Ramos (cell line): ENCODE data around the gene GAB4.

ENCODE experiments used
- in situ Hi-C: fragments of 300-500 bp; cut with MboI; formaldehyde crosslinking; loops from one replicate; pipeline ENCODE4 v1.14.3; 2022; ENCODE audit warnings: low sequenced_read_pairs; ENCODE audit not compliant: unreplicated experiment

The GAB4 gene

DNA sequence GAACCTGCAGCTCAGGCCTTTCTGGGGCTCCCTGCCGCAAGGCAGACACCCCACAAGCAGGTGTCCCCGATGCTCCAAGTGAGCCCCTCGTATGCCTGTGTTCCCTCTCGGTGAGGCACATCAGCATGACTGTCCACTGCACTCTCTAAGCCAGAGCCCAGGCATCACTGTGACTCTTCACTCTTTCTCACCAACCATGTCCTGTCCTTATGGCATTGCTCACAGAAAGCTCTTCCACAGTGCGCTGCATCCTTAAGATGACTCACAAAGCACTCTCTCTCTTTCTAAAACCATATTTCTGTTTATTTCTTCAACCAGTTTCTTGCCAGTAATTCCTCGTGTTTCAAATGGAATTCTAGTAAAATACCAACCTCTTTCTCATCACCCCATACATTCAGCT is 18.1 kb downstream of the GAB4 start:
- in situ Hi-C loops, result no loop called here

DNA sequence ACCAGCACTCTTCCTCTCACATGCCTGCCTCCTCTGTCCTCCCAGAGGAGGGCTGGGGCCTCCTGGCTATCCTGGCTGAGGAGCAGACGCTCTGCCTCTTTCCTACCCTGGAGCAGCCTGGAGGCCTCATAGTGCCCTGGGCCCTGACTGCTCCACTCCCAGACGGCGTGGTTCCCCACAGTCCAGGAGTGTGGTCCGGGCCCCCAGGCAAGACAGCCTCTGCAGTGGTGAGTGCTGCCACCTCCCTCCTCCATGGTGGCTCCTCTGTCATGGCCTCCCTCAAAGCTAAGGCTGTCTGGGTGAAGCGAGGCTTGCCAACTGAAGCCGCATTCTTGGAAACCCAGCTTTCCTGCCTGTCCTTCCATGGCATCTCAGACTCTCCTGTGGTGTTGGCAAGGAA is 19.8 kb downstream of the GAB4 start:
- in situ Hi-C loops, result no loop called here

DNA sequence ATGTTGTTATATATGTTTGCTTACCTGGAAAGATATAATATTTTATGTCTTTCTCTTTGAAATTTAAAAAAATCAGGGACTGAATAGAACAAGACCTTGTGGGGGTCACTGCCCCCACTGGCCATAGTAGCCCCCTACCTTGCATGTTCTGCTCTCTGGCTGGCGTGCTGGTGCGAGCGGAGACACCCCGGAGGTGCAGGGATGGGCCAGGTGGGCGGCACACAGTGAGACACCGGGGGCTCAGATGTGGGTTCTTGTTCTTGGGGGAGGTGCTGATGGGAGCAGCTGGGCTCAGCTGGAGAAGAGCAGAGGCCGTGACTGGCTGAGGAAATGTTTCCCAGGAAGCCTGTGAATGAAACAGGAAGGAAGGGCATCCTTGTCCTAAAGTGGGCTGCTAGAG is 20.2 kb downstream of the GAB4 start:
- in situ Hi-C loops, result no loop called here

DNA sequence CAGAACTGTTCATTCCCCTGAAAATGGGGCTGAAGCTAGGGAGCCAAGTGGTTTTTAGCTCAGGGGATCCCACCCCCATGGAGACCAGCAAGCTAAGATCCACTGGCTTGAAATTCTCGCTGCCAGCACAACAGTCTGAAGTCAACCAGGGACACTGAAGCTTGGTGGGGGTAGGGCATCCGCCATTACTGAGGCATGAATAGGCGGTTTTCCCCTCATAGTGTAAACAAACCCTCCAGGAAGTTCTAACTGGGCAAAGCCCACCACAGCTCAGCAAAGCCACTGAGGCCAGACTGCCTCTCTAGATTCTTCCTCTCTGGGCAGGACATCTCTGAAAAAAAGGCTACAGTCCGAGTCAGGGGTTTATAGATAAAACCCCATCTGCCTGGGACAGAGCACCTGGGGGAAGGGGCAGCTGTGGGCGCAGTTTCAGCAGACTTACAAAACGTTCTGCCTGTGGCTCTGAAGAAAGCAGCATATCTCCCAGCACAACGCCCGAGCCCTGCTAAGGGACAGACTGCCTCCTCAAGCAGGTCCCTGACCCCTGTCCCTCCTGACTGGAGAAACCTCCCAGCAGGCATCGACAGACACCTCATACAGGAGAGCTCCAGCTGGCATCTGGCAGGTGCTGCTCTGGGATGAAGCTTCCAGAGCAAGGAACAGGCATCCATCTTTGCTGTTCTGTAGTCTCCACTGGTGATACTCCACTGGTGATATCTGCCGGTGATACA is 32.7 kb downstream of the GAB4 start:
- in situ Hi-C loops, result loop anchor here (10.0 kb wide), 1 partner anchor 61 kb away; no protein-coding TSS in a partner anchor

DNA sequence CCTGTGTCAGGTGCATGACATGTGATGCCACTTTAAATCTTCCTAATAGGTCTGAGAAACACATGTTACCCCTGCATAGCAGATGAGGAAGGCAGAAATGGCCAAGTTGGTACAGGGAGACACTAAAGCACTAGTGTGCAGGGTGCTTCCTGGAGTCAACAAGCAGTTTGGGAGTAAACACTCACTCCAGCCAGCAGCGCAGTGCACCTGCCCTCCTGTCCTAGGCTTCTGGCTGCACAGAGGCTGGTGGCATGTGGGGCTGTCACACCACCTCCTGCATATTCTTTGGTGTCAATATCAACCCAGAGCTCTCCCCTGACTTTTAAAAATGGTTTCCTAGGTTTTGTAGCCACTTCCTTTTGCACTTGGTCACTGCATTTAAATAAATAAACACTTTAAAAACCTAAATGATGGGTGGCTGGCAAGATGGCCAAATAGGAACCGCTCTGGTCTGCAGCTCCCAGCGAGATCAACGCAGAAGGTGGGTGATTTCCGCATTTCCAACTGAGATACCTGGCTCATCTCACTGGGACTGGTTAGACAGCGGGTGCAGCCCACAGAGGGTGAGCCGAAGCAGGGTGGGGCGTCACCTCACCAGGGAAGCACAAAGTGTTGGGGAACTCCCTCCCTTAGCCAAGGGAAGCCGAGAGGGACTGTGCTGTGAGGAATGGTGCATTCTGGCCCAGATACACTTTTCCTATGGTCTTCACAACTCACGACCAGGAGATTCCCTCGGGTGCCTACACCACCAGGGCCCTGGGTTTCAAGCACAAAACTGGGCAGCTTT is 33.5 kb downstream of the GAB4 start:
- in situ Hi-C loops, result loop anchor here (10.0 kb wide), 1 partner anchor 60 kb away; no protein-coding TSS in a partner anchor

DNA sequence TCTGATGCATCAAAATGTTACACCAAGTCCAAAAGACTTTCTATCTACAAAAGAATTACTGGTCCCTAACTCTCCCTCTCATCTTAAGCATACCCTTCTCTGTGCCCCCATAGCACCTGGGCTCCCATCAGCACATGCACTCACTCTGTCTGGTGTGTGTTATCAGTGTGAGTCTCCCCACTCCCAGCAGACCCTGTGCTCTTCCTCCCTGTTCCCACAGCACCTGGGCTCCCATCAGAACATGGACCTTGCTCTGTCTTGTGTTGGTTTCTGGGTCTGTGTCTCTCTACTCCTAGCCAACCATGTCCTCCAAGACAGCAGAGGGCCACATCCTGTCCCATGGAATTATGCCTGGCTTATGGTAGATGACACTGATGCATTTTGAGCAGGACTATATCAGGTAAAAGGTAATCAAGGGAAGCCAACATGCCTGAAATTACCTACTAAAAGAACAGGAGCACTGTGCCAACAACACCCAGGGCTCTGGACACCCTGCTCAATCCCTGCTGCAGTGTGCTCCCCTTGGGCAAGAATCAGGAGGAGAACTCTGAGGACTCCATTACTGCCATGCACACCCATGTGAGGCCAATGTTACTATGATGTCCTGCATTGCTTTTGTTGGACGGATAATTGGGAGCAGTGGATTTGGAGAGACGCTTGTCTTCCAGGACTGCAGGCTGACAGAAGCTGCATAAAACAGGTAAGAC is 34.3 kb downstream of the GAB4 start:
- in situ Hi-C loops, result loop anchor here (10.0 kb wide), 1 partner anchor 59 kb away; no protein-coding TSS in a partner anchor

DNA sequence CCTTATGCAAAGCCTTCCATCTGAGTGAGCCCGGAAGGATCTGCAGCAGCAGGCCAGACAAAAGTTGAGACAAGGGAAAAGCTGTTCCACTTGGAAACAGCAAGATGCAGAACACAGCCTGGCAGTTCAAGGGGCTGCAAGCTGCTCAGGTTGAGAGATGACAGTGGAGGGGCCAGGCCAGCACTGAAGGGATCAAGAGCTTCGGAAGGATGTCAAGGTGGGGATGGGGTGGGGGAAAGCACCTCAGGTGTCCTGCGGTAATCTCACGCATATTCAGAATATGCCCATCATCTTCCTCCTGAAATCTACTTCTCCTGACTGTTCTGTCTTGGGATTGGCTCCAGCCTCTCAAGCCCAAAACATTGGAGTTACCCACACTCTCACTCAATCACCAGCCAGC is 35.7 kb downstream of the GAB4 start:
- in situ Hi-C loops, result loop anchor here (10.0 kb wide), 1 partner anchor 58 kb away; no protein-coding TSS in a partner anchor

DNA sequence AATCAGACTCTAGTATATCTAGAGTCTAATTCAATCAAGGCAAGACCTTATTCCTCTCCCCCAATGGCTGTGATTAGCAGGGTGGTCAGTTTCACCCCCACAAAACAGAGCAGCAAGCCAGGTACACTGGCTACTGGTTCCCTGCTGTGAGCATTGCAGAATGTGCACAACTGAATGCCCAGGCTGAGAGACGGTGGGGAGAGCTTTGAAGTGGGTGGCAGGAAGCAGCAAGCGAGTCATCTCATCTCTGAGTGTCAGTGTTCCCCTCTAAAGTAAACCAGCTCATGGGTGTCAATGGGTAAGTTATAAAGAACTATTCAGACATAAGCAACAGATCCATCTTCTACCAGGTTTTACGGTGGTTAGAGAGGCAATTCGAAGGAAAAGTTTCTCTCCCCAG is 37.6 kb downstream of the GAB4 start:
- in situ Hi-C loops, result loop anchor here (10.0 kb wide), 1 partner anchor 56 kb away; no protein-coding TSS in a partner anchor

DNA sequence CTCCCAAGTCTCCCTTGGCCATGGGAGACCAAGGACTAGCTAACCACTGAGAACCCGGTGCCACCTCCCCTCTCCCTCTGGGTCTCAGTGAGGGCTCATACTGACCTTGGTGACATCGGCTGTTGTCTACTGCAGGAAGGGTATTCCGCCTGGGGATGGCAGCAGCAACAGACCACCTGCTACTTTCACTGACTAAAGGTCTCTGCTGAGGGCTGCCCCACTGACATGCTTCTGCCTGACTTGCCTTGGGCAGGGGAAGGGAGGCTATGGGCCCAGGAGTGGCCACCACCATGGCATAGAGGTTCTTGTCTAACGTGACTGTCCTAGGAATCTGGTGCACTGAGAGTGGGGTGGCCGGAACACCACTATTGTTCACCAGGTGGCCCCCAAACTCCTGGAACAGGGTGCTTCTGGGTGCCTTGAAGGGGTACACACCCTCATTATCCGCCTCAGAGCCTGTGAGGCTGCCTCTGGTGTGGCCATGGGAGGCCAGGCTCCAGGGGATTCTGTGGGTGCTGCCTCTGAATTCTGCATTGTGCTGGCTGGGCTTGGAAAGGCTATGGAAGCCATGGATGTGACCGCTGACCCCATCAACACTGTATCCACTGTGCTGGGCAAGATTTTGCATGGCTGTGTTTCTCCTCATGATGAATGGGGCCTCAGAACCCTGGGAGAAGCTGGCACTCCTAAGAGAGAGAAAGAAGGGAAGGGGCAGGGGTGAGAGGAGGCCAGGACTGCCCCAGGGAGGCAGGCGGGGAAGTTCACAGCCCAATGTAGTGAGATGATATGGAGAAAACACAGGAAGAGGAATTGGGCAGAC is 38.3 kb downstream of the GAB4 start:
- in situ Hi-C loops, result loop anchor here (10.0 kb wide), 1 partner anchor 55 kb away; no protein-coding TSS in a partner anchor

DNA sequence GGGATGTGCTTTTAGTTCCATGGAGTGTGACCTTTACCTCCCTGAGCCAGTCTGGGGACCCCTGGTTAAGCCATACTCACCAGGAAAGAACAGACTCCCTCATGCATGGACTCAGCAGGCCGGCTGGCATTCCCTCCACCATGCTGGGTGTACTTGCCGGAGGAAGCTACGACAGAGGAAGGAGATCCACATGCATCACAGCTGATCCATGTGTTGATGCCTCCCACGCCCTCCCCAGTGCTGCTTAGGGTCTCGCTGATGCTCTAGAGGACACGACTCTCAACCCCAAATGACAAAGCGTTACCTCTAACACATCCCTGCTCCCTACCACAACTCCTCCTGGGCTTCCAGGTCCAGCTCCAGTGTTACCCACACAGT is 39.8 kb downstream of the GAB4 start:
- in situ Hi-C loops, result no loop called here

DNA sequence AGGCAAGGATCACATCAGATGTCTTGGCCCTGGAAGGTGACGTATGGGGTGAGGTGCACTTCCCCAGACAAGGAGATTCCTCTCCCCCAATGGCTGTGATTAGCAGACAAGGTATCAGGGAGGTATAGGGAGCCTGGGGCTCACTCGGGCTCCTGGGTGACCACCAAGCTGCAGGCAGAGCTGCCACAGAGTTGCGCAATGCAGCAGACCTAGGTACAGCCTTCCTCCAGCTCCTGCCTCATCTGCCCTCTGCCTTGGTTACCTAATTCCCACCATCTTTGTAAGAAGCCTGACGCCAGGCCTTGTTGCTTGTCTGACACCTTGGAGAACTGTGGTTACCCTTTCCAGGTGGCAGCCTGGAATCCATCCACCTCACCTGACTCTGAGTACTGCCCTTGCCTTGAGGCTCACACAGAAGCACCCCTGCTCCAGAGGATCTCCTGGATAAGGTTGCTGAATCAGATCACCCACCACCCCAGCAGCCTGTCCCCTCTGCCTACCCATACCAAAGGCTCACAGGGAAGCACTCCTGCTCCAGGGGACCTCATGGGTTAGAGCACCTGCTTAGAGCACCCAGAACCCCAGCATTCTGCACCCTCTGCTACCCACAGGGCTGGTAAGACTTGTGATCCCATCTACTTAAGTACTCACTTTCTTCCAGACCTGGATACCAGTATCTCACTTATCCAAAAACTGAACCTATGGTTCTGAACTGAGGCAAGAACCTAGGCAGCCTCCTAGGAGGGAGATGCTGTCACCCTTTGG is 40.4 kb downstream of the GAB4 start:
- in situ Hi-C loops, result no loop called here

DNA sequence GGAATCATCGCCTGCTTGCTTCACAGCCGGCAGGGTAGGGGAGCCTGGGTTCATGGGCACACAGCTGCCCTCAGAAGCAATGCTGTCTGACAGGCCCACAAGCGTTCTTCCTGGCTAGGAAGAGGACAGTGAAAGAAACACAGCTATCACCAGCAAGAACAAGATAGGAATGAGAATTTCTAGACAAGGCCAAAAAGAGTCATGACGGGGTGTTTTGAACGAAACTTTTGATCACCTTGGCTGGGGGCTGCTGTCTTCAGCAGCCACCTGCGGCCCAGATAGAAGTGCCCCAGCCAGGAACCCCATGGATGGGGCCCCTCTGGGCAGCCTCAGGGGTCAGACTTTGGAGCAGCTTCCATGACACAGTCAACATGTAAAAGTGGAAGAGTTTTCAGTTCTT is 41.8 kb downstream of the GAB4 start:
- in situ Hi-C loops, result no loop called here

DNA sequence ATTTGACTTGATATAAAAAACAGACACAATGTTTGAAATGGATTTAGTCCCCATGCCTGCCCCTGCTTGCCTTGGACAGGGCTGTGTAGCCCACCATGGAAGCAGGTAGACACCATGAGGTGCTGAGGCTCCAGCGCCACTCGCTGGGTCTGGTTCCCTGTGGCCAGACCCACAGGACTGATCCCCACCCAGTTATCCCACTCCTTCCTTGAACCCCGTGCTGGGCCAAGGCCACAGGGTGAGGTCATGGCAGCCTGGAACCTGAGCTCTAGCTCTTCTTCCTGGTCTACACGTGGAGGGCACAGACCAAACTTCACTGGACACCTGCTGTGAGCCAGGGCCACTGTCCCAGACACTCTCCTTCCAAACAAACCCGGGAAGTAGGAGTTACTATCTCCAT is 42.5 kb downstream of the GAB4 start:
- in situ Hi-C loops, result no loop called here

DNA sequence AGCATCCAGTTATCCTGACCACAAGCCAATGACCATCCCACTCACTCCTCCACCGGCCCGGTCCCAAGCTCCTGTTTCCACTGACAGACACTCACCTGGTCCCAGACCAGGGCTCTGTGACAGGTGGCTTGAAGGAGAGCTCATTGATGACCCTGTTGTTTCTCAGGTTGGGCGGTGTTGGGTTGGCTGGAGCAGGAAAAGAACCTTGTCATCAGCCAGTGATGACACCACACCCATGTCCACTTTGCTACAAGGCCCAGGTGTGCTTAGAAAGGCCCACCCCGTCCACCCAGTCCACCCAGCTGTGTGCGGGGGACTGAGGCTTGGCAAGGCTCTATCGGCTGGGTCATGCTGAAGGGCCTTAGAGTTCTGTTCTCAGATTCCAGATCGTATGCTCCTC is 42.9 kb downstream of the GAB4 start:
- in situ Hi-C loops, result no loop called here

DNA sequence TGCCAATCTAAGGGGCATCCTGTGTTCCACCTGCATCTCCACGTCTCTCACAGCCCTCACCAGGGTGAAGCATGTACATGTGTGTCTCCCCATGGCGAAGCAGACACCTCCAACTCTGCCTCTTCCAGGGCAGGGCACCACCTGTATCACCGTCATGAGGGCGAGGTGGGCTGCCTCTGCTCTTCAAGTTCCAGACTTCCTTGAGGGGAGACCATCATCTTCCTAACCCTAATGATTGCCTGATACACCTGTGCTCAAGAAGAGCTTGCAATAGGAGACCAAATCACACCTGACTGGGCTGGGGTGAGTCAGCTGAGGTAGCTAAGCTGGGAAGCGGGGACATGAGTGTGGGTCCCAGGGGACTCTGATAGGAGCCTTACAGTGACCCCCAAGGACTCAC is 43.7 kb downstream of the GAB4 start:
- in situ Hi-C loops, result no loop called here

DNA sequence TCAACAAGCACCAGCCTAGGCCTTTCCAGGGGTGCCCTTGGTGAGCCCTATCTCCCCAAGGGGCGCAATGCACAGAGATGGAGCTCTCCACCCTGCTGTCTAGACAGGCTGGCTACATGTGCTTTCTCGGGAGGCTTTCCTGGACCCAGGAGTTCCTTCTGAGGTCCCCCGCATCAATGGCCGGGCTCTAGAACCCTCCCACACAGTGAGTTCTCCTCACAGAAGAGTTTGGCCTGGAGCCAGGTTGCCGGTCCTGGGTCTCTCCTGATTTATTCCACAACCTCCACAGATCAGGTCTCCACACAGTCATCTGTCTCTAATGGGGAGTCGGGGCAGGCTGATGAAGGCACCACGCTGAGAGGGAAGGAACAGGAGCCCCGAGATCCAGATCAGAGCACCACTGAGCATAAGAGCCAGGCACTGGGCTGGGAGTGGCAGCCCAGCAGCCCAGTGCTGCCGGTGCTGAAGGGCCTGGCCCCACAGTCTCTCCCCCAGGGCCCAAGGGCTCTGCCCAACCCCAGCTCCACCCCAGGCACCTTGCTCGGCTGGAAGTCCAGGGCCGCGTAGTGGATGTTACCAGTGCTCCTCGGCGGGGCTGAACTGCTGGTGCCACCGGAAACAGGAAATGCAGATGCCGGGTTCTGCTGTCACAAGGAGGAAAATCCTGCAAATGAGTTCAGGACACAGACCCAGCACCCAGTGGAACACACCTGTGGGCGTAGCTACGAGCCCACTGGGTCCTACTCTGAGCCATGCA is 44.7 kb downstream of the GAB4 start:
- in situ Hi-C loops, result no loop called here

DNA sequence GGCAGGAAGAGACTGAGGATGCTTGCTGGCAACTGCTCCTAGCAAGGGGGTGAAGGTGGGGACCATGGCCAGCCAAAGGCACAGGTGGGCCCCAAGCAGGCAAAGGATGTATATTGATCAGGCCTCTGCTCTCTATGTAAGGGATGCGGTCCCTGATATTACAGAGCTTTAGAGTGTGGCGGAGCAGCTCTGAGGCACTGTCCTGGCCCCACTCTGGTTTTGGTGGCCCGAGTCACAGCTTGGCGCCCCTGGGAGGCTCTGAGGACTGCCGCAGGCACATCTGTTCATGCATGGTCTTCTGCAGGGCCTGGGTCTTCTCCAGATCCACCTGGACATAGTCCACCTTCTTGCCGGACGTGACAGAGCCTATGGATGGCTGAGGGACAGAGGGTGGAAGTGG is 45.5 kb downstream of the GAB4 start:
- in situ Hi-C loops, result no loop called here

DNA sequence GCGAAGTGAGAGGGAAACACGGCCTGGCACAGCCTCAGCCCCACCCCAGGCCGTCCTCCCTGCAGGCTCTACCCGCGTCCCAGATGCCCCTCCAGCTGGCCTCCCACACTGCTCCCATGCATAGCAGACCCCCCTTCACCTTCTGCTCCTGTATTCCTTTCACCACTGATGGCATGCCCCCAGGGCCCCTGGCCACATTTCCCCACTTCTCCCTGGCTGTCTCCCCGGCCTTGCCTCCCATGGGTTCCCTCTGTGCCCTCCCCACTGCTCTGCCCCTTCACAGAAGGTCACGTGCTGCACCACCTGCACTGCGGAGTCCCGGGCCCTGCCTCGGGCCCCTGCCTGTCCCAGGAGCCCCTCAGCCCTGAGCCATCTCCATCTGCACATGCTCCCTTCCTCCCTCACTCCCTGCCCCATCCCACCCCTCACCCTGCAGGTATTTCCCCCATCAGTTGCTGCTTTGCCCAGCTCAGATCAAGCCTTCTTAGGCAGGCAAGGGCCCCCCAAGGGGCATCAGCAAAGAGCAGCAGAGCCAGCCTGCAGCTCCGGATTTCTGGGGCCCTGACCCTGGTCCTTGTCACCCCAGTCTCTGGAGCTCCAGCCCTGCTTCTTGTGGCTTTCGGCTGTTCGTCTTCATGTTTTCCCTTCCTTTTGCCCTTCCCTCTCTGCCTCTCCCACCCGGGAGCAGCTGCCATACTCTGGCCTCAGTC is 46.4 kb downstream of the GAB4 start:
- in situ Hi-C loops, result no loop called here
